Hepatocyte (in vitro differentiated cells): ENCODE results near the gene KBTBD13.

ENCODE experiments used
- EZH2phosphoT487 ChIP-seq: fragments of 200-600 bp; sonication (generic); IDR thresholded peaks from one replicate; pipeline ENCODE4 v1.6.1; 2018; ENCODE audit warnings: antibody characterized with exemption, mild to moderate bottlenecking, low read depth, moderate library complexity; ENCODE audit not compliant: unreplicated experiment, severe bottlenecking
- TF ChIP-seq, protein P1 (sequence below): fragments of 200-600 bp; sonication (generic); IDR thresholded peaks from 2 replicates; pipeline ENCODE4 v1.5.1; 2016; ENCODE audit warnings: antibody characterized with exemption, mild to moderate bottlenecking; ENCODE audit not compliant: poor library complexity

DNA sequence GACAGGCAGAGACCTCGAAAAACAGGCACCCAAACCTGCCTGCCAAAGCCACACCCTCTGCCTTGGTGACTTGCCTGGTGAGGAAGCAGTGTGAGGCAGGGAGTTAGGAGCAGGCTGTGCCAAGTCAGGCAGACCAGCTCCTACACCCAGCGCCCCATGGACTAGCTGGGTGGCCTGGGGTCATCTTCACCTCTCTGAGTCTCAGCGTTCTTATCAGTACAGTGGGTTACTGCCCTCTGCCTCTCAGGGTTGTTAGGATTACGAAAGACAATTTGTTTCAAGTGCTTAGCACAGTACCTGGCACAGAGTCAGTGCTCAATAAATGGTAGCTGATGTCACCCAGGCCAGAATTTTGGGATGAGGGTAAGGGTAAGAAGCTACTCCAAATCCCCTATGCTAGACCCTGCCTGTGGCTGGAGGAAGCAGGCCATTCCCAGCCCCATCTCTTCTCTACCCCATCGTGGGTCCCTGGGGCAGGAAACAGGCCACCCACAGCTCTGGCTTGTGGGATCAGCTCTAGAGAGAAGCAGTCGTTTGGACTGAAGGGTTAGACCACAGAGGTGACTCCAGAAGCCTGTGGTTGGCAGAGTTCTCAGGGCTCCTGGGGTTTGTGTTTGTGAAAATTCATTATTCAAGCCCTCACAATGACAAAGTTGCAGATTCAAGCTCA lies 21.2 kb upstream of the KBTBD13 start:
- TF ChIP-seq, protein P1, sequence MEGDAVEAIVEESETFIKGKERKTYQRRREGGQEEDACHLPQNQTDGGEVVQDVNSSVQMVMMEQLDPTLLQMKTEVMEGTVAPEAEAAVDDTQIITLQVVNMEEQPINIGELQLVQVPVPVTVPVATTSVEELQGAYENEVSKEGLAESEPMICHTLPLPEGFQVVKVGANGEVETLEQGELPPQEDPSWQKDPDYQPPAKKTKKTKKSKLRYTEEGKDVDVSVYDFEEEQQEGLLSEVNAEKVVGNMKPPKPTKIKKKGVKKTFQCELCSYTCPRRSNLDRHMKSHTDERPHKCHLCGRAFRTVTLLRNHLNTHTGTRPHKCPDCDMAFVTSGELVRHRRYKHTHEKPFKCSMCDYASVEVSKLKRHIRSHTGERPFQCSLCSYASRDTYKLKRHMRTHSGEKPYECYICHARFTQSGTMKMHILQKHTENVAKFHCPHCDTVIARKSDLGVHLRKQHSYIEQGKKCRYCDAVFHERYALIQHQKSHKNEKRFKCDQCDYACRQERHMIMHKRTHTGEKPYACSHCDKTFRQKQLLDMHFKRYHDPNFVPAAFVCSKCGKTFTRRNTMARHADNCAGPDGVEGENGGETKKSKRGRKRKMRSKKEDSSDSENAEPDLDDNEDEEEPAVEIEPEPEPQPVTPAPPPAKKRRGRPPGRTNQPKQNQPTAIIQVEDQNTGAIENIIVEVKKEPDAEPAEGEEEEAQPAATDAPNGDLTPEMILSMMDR: no peak
- TF ChIP-seq EZH2phosphoT487: no peak
